Cerebellar nuclear complex (tissue), 1 donor: ENCODE data around the gene GATC.
"Not testable (repeated sequence)": the region's sequence is repeated elsewhere in the genome, so short reads cannot be mapped to it uniquely, and the experiment has no call there.

Experiments used
- DNase-seq, 2 experiments: peaks; one replicate each; lab custom pipeline; 2025; lab: John Stamatoyannopoulos, UW

Gene GATC

GRCh38 chr12:120470150-120470784 lies 24.0 kb downstream of the GATC start:
- no peak for DNase-seq

GRCh38 chr12:120472521-120472920 lies 26.3 kb downstream of the GATC start:
- DNase-seq, result no peak

GRCh38 chr12:120473807-120474615 lies 27.8 kb downstream of the GATC start:
- DNase-seq, result no peak

- no peak for DNase-seq
These were observed 28.3 kb downstream of the GATC start for GRCh38 chr12:120474616-120474960.

- no peak for DNase-seq
These were observed 29.4 kb downstream of the GATC start for GRCh38 chr12:120475643-120476042.

- no peak for DNase-seq
These were observed 33.2 kb downstream of the GATC start for GRCh38 chr12:120479458-120479857.

- DNase-seq, result no peak
These were observed 34.0 kb downstream of the GATC start for GRCh38 chr12:120480211-120480610.

GRCh38 chr12:120481022-120481767 lies 35.0 kb downstream of the GATC start:
- DNase-seq, result no peak

- no peak for DNase-seq
These were observed 37.4 kb downstream of the GATC start for GRCh38 chr12:120483621-120484020.

GRCh38 chr12:120485961-120486881 lies 40.0 kb downstream of the GATC start:
- no peak for DNase-seq

- DNase-seq, result not testable (repeated sequence)
These were observed 41.3 kb downstream of the GATC start for GRCh38 chr12:120487552-120487951.

GRCh38 chr12:120488057-120488640 lies 41.9 kb downstream of the GATC start:
- DNase-seq, result no peak

- no peak for DNase-seq
These were observed 42.8 kb downstream of the GATC start for GRCh38 chr12:120489018-120489417.

- no peak for DNase-seq
These were observed 44.1 kb downstream of the GATC start for GRCh38 chr12:120490325-120490724.

GRCh38 chr12:120490833-120491512 lies 44.7 kb downstream of the GATC start:
- DNase-seq, result no peak

GRCh38 chr12:120495186-120495730 lies 49.0 kb downstream of the GATC start:
- DNase-seq, result no peak

- peak; percentile 50 to 88 for DNase-seq
These were observed 49.6 kb downstream of the GATC start, which contains the start of gene DYNLL1 for GRCh38 chr12:120495731-120496412. DYNLL1 (plus strand) TSS chr12:120496113; CDS start chr12:120496422, 309 bp downstream.

- DNase-seq, result peak in 1 of 2 experiments; percentile 38
These were observed 50.4 kb downstream of the GATC start for GRCh38 chr12:120496413-120497340.
